HTERT RPE-1 (cell line): ENCODE measurements around the gene RNF145.
"Not testable (repeated sequence)": the region's sequence is repeated elsewhere in the genome, so short reads cannot be mapped to it uniquely, and the experiment has no call there.

ENCODE experiments used
- in situ Hi-C: fragments of 300-500 bp; cut with MboI; formaldehyde crosslinking; loops from 4 replicates; pipeline ENCODE4 v1.14.3; 2020; ENCODE audit warnings: low sequenced_read_pairs

RNF145 gene

DNA sequence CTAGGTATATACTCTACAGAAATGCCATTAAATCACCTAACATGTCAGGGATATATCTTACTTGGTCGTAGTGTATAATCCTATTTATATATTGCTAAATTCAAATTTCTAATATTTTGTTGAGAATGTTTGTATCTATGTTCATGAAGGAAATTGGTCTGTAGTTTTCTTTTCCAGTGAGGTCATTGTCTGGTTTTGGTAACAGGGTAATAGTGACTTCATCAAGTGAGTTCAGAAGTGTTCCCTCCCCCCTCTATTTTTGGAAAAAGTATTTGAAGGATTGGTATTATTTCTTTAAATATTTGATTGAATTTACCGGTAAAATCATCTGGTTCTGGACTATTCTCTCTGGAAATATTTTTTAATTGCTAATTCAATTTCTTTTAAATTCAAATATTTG, 86.2 kb downstream of the RNF145 start:
- in situ Hi-C loops: no loop called here

DNA sequence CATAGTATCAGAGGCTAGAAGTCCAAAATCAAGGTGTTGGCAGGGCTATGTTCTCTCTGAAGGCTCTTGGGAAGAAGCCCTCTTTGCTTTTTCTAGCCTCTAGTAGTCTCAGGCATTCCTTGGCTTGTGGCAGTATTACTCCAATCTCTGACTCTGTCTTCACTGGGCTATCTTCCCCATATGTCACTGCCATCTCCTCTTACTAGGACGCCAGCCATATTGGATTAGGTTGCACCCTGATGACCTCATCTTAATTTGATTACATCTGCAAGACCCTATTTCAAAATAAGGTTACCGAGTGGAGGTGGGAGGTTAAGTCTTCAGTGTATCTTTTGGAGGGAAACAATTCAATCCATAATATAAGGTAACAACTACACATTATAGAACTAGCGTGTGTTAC, 88.3 kb downstream of the RNF145 start:
- in situ Hi-C loops: no loop called here

DNA sequence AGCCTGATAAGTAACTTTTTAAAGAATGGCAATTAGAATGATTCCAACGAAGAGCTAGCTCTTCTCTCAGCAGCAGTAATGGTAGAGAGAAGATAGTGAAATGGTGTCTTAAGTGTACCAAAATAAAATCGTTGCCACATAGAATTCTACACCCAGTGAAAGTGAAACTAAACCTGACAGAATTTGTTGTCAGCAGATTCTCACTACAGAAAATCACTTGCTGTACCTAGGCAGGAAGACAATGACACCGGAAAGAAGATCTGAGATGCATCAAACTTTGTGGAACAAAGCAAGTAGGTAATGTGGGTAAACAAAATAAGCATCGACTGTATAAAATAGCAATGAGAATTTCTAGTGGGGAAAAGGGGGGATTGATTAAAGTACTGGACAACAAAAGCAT, 88.9 kb downstream of the RNF145 start:
- in situ Hi-C loops: no loop called here

DNA sequence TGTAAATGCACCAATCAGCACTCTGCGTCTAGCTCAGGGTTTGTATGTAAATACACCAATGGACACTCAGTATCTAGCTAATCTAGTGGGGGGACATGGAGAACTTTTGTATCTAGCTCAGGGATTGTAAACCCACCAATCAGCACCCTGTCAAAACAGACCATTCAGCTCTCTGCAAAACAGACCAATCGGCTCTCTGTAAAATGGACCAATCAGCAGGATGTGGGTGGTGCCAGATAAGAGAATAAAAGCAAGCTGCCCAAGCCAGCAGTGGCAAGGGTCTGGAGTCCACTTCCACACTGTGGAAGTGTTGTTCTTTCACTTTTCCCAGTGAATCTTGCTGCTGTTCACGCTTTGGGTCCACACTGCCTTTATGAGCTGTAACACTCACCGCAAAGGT, 89.5 kb downstream of the RNF145 start:
- in situ Hi-C loops: not testable (repeated sequence)

DNA sequence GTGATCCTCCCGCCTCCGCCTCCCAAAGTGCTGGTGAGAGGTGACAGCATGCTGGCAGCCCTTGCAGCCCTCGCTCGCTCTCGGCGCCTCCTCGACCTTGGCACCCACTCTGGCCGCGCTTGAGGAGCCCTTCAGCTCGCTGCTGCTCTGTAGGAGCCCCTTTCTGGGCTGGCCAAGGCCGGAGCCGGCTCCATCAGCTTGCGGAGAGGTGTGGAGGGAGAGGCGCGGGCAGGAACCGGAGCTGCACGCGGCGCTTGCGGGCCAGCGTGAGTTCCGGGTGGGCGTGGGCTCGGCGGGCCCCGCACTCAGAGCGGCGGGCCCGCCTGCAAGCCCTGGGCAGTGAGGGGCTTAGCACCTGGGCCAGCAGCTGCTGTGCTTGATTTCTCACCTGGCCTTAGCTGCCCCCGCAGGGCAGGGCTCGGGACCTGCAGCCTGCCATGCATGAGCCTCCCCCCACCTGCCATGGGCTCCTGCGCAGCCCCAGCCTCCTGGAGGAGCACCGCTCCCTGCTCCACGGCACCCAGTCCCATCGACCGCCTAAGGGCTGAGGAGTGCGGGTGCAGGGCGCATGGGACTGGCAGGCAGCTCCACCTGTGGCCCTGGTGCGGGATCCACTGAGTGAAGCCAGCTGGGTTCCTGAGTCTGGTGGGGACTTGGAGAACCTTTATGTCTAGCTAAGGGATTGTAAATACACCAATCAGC, 90.2 kb downstream of the RNF145 start:
- in situ Hi-C loops: not testable (repeated sequence)

DNA sequence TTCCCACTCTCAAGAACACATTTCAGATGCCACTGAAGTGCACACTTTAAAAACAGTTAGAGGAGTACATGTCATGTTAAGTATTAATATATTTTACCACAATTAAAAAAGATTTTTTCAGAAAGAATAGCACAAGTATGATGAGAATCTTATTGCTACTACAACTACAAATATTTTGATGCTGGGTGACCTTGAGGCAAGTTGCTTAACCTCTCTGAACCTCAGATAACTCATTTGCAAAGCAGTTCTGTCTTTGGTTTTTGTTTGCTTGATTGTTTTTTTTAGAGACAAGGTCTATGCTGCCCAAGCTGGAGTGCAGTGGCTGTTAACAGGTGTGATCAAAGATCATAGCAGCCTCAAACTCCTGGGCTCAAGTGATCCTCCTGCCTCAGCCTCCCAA, 95.9 kb downstream of the RNF145 start:
- in situ Hi-C loops: no loop called here

DNA sequence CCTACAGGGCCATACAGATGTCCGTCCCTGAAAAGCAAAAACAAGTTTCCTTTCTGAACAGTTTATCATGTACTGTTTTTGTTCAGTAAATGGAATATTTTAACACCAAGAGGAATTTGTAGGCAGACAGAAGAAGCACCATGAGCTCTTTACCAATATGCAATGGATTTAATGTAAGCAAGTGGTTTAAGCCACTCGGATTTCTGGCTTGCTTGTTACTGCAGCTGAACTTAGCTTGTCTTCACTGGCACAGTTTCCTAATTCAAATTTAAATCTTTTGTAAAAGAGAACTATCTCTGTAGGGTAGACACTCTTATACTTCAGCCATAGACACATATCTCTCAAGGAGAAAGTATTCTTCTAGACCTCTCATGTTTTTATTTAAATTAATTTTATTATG, 96.9 kb downstream of the RNF145 start:
- in situ Hi-C loops: no loop called here
